Measurements from ENCODE around the gene CHCHD3. TPM values are rescaled to one million over a fixed set of nuclear protein-coding genes. Genes with fewer than 3 reads are reported as not detected.

Gene CHCHD3
- polyA plus RNA-seq, 1 donor = 56.8 TPM

DNA sequence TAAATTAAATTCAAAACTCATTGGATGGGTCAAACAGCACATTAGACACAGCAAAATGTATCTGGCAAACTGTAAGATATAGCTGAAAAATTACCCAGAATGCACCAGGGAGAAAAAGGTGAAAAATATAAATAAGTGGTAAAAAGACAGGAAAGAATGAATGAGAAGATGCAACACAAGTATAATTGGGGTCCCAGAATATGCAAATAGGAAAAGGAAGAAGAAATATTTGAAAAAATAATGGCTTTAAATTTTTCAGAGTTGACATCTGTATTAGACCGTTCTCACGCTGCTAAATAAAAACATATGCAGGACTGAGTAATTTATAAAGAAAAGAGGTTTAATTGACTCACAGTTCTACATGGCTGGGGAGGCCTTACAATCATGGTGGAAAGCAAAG is 337.9 kb downstream of the CHCHD3 start:
- no peak for DNase-seq
- Histone ChIP-seq H3K4me3 (ENCODE audit: low read length) (no peak overlapping the region), H3K27me3 (ENCODE audit: control insufficient read depth, insufficient read depth, low read length) (peaks cover 4% of the 10 kb centered on the region), H3K27ac (ENCODE audit: low read length) (no peak overlapping the region), H3K9me3 (ENCODE audit: control insufficient read depth, low read depth, low read length) (peaks cover 17% of the 10 kb centered on the region), H3K36me3 (ENCODE audit: control insufficient read depth, insufficient read depth, low read length) (no peaks in the 10 kb centered on the region), H3K4me1 (ENCODE audit: control insufficient read depth, insufficient read depth, low read length) (no peaks in the 10 kb centered on the region)
- no CpG with 5 or more reads among the region's 2 CpGs for WGBS (ENCODE audit: insufficient coverage, low lambda C conversion rate)

DNA sequence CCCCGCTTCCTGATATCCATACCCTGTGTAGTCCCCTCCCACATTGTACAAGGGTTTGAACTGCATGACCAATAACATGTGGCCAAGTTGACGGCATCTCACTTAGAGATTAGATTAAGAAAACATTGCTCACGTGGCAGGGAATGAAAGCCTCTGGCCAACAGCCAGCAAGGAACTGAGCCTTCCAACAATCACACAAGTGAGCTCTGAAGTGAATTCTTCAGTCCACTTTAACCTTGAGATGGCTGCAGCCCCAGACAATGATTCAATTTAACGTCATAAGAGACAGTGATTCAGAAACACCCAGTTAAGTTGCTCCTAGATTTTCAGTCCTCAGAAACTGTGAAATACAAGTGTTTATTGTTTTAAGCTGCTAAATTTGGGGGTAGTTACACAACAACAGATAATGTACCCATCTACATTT is 339.7 kb downstream of the CHCHD3 start:
- no peak overlapping the region for H3K4me3 ChIP-seq (ENCODE audit: low read length)
- peaks cover 17% of the 10 kb centered on the region for H3K9me3 ChIP-seq (ENCODE audit: control insufficient read depth, low read depth, low read length)
- H3K36me3 ChIP-seq (ENCODE audit: control insufficient read depth, insufficient read depth, low read length) = no peaks in the 10 kb centered on the region
- H3K4me1 ChIP-seq (ENCODE audit: control insufficient read depth, insufficient read depth, low read length) = no peaks in the 10 kb centered on the region
- no CpG with 5 or more reads among the region's 4 CpGs for WGBS (ENCODE audit: insufficient coverage, low lambda C conversion rate)
- H3K27me3 ChIP-seq (ENCODE audit: control insufficient read depth, insufficient read depth, low read length) = peaks cover 5% of the 10 kb centered on the region
- peak in 1 of 2 donors; percentile 22 for DNase-seq
- no peak overlapping the region for H3K27ac ChIP-seq (ENCODE audit: low read length)

DNA sequence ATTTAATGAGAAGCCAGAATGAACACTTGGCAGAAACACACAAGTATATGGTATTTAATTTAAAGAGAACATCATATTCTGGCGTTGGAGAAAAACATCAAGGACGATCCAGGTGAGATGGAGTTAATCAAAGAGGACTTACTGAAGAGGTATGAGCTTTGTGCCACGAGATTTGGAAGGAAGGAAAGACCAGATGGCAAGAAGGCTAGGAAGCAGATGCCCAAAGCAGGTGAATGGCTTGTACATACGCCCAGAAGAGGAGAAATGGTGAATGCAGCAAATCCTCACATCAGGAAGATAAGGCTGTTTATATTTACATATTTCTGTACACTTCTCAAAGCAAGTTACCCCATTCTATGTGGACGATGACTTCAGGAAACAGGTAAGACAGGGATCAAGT is 341.7 kb downstream of the CHCHD3 start:
- Histone ChIP-seq H3K27me3 (ENCODE audit: control insufficient read depth, insufficient read depth, low read length) (peaks cover 7% of the 10 kb centered on the region), H3K4me1 (ENCODE audit: control insufficient read depth, insufficient read depth, low read length) (no peaks in the 10 kb centered on the region), H3K4me3 (ENCODE audit: low read length) (no peak overlapping the region), H3K36me3 (ENCODE audit: control insufficient read depth, insufficient read depth, low read length) (no peaks in the 10 kb centered on the region), H3K27ac (ENCODE audit: low read length) (no peak overlapping the region), H3K9me3 (ENCODE audit: control insufficient read depth, low read depth, low read length) (peaks cover 16% of the 10 kb centered on the region)
- WGBS (ENCODE audit: insufficient coverage, low lambda C conversion rate) = 71% methylated on average over 4 of the region's 5 CpGs
- no peak for DNase-seq

DNA sequence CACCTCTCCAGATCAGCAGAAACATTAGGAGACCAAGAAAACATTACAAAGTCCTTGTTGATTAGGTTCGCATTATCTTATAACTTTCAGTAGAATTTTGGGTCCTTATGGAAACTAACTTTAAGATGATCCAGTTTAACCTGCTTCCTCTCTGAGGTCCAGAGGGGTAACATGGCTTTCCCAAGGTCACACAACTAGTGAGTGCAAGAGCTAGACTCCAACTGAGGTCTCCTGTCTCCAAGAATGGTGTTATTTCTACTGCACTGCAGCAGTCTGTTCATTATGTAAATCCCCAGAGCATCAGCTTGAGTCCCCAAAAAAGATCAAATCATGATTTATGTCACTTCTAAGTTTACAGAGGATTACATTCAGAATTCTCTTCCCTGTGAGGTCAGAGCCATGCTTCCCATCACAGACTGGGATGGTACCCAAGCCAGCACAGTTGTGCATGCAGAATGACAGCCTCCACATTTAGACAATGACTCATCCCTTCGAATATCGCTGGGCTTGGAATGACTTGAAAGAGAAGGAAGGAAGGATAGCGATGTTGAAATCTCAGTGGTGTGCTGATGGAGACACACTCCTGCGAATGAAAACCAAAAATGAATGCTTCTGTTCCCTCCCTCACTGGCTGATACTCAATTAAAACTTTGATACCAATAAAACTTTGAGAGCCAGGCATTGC is 342.5 kb downstream of the CHCHD3 start:
- Histone ChIP-seq H3K27ac (ENCODE audit: low read length) (no peak overlapping the region), H3K4me3 (ENCODE audit: low read length) (no peak overlapping the region), H3K9me3 (ENCODE audit: control insufficient read depth, low read depth, low read length) (peaks cover 9% of the 10 kb centered on the region), H3K4me1 (ENCODE audit: control insufficient read depth, insufficient read depth, low read length) (no peaks in the 10 kb centered on the region), H3K27me3 (ENCODE audit: control insufficient read depth, insufficient read depth, low read length) (peaks cover 7% of the 10 kb centered on the region), H3K36me3 (ENCODE audit: control insufficient read depth, insufficient read depth, low read length) (no peaks in the 10 kb centered on the region)
- DNase-seq = no peak
- 100% methylated on average over 3 of the region's 5 CpGs for WGBS (ENCODE audit: insufficient coverage, low lambda C conversion rate)

DNA sequence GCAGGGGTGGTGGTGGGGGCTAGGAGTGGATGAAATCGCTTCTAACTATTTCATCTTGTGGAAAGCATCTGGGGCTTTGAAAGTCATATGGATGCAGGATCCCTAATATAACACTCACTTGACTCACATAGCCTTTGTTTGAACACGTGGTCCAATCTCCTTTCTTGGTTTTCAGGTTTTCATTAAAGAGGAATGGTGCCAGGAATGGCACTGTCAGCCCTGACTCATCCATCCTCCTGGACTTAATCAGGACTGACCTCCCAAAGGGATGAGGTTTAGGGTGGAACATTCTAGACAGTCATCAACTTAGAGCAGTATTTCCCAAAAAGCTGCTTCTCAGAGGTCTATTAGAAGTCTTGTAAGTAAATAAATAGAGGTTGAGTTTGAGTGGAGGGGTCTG is 343.6 kb downstream of the CHCHD3 start:
- WGBS (ENCODE audit: insufficient coverage, low lambda C conversion rate) = 40% methylated on average over 1 of the region's 2 CpGs
- no peak overlapping the region for H3K27ac ChIP-seq (ENCODE audit: low read length)
- H3K9me3 ChIP-seq (ENCODE audit: control insufficient read depth, low read depth, low read length) = peaks cover under 1% of the 10 kb centered on the region
- no peaks in the 10 kb centered on the region for H3K36me3 ChIP-seq (ENCODE audit: control insufficient read depth, insufficient read depth, low read length)
- no peak for DNase-seq
- H3K27me3 ChIP-seq (ENCODE audit: control insufficient read depth, insufficient read depth, low read length) = peaks cover 7% of the 10 kb centered on the region
- H3K4me3 ChIP-seq (ENCODE audit: low read length) = no peak overlapping the region
- H3K4me1 ChIP-seq (ENCODE audit: control insufficient read depth, insufficient read depth, low read length) = no peaks in the 10 kb centered on the region

DNA sequence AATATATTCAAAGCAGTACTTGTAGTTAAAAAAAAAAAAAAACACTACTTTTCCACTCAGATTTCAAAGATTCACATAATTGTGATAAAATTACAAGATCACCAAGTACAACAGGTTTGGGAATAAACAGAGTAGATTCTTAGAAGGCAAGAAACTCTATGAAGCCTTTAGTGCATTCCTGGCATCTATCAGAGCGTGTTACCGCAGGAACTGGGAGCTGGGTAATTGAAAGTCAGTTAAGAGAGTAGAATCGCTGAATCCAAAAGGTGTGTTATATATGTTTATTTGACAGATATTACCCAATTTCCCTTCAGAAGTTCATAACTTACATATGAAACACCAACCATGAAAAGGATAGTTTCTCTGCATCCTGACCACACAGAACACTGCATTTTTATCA is 346.4 kb downstream of the CHCHD3 start:
- Histone ChIP-seq H3K4me3 (ENCODE audit: low read length) (no peak overlapping the region), H3K27ac (ENCODE audit: low read length) (no peak overlapping the region), H3K9me3 (ENCODE audit: control insufficient read depth, low read depth, low read length) (no peaks in the 10 kb centered on the region), H3K27me3 (ENCODE audit: control insufficient read depth, insufficient read depth, low read length) (peaks cover 7% of the 10 kb centered on the region), H3K36me3 (ENCODE audit: control insufficient read depth, insufficient read depth, low read length) (no peaks in the 10 kb centered on the region), H3K4me1 (ENCODE audit: control insufficient read depth, insufficient read depth, low read length) (no peaks in the 10 kb centered on the region)
- 100% methylated on average over 2 of the region's 3 CpGs for WGBS (ENCODE audit: insufficient coverage, low lambda C conversion rate)
- no peak for DNase-seq

Other genes starting within 250 kb of the CHCHD3 start
- gene EXOC4, start 171.0 kb upstream of the CHCHD3 start, polyA plus RNA-seq = 45.4 TPM